ENCODE measurements around the gene KIF16B.

KIF16B gene

GRCh38 chr20:16400234-16400633 lies 173.0 kb downstream of the KIF16B start:
- TF ChIP-seq REPIN1 (tag by site-specific recombination; IDR thresholded peaks at IDR 0.05; ENCODE audit: low read depth), result no peak
- TF ChIP-seq ZNF354C (tag by site-specific recombination; IDR thresholded peaks at IDR 0.05; ENCODE audit: borderline replicate concordance, low read depth), result no peak
- no peak for TF ChIP-seq ZNF596 (tag by site-specific recombination; IDR thresholded peaks at IDR 0.05)
- TF ChIP-seq, protein P1, sequence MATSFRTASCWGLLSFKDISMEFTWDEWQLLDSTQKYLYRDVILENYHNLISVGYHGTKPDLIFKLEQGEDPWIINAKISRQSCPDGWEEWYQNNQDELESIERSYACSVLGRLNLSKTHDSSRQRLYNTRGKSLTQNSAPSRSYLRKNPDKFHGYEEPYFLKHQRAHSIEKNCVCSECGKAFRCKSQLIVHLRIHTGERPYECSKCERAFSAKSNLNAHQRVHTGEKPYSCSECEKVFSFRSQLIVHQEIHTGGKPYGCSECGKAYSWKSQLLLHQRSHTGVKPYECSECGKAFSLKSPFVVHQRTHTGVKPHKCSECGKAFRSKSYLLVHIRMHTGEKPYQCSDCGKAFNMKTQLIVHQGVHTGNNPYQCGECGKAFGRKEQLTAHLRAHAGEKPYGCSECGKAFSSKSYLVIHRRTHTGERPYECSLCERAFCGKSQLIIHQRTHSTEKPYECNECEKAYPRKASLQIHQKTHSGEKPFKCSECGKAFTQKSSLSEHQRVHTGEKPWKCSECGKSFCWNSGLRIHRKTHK (tag by site-specific recombination; IDR thresholded peaks at IDR 0.05), result no peak
- TF ChIP-seq ZNF175 (tag by site-specific recombination; IDR thresholded peaks at IDR 0.05), result no peak
- no peaks in the 10 kb centered on the region for H3K9me3 ChIP-seq (ENCODE audit: control insufficient read depth, insufficient read depth, low read depth, low read length)
- POLR2A ChIA-PET, result no interaction called here
- no peak overlapping the region for H3K27ac ChIP-seq (ENCODE audit: extremely low read depth, low read depth, low read length)
- CTCF ChIA-PET, result no interaction called here
- H3K4me1 ChIP-seq (ENCODE audit: control insufficient read depth, insufficient read depth, low read length), result no peaks in the 10 kb centered on the region
- H3K4me3 ChIP-seq (ENCODE audit: low read depth, low read length), result no peak overlapping the region
- peaks cover 0 to 34% of the 10 kb centered on the region in 2 experiments; a peak in 1 of 3 replicates for H3K36me3 ChIP-seq (ENCODE audit: control insufficient read depth in 2 of 2, insufficient read depth in 1 of 2, low read length in 2 of 2)

- Histone ChIP-seq H3K4me3 (ENCODE audit: low read depth, low read length) (no peak overlapping the region), H3K4me1 (ENCODE audit: control insufficient read depth, insufficient read depth, low read length) (no peaks in the 10 kb centered on the region), H3K27ac (ENCODE audit: extremely low read depth, low read depth, low read length) (no peak overlapping the region), H3K9me3 (ENCODE audit: control insufficient read depth, insufficient read depth, low read depth, low read length) (no peaks in the 10 kb centered on the region), H3K36me3 (ENCODE audit: control insufficient read depth in 2 of 2, insufficient read depth in 1 of 2, low read length in 2 of 2) (peaks cover 0 to 29% of the 10 kb centered on the region in 2 experiments; a peak in 1 of 3 replicates)
- CTCF ChIA-PET, result no interaction called here
- POLR2A ChIA-PET, result no interaction called here
- TF ChIP-seq ZNF571 (tag by site-specific recombination; IDR thresholded peaks at IDR 0.05) (no peak), ZNF426 (tag by site-specific recombination; IDR thresholded peaks at IDR 0.05) (no peak), ZNF510 (tag by site-specific recombination; IDR thresholded peaks at IDR 0.05; ENCODE audit: insufficient replicate concordance) (no peak), ZNF211 (tag by site-specific recombination; IDR thresholded peaks at IDR 0.05; ENCODE audit: low read depth) (no peak), ZNF596 (tag by site-specific recombination; IDR thresholded peaks at IDR 0.05) (no peak)
Observed at GRCh38 chr20:16399801-16400200, 173.4 kb downstream of the KIF16B start.

GRCh38 chr20:16397086-16397485 lies 176.2 kb downstream of the KIF16B start:
- ChIA-PET POLR2A (no interaction called here), CTCF (no interaction called here)
- Histone ChIP-seq H3K36me3 (ENCODE audit: control insufficient read depth in 2 of 2, insufficient read depth in 1 of 2, low read length in 2 of 2) (peaks cover 0 to 10% of the 10 kb centered on the region in 2 experiments; a peak in 1 of 3 replicates), H3K9me3 (ENCODE audit: control insufficient read depth, insufficient read depth, low read depth, low read length) (no peaks in the 10 kb centered on the region), H3K27ac (ENCODE audit: extremely low read depth, low read depth, low read length) (no peak overlapping the region), H3K4me1 (ENCODE audit: control insufficient read depth, insufficient read depth, low read length) (no peaks in the 10 kb centered on the region), H3K4me3 (ENCODE audit: low read depth, low read length) (no peak overlapping the region)
- TF ChIP-seq ZNF221 (tag by site-specific recombination; IDR thresholded peaks at IDR 0.05; ENCODE audit: borderline replicate concordance), result no peak
- TF ChIP-seq ZNF354C (tag by site-specific recombination; IDR thresholded peaks at IDR 0.05; ENCODE audit: borderline replicate concordance, low read depth), result no peak
- TF ChIP-seq ZNF184 (tag by site-specific recombination; IDR thresholded peaks at IDR 0.05), result no peak
- TF ChIP-seq HIC1 (tag by site-specific recombination; IDR thresholded peaks at IDR 0.05), result no peak
- TF ChIP-seq ZNF610 (tag by site-specific recombination; IDR thresholded peaks at IDR 0.05; ENCODE audit: borderline replicate concordance), result no peak
- TF ChIP-seq PRDM10 (tag by site-specific recombination; IDR thresholded peaks at IDR 0.05), result no peak
- TF ChIP-seq, protein P2, sequence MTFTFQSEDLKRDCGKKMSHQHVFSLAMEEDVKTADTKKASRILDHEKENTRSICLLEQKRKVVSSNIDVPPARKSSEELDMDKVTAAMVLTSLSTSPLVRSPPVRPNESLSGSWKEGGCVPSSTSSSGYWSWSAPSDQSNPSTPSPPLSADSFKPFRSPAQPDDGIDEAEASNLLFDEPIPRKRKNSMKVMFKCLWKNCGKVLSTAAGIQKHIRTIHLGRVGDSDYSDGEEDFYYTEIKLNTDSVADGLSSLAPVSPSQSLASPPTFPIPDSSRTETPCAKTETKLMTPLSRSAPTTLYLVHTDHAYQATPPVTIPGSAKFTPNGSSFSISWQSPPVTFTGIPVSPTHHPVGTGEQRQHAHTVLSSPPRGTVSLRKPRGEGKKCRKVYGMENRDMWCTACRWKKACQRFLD (tag by site-specific recombination; IDR thresholded peaks at IDR 0.05), result no peak
- TF ChIP-seq ZNF266 (tag by site-specific recombination; IDR thresholded peaks at IDR 0.05; ENCODE audit: low read depth), result no peak
- no peak for TF ChIP-seq ZNF280D (tag by site-specific recombination; IDR thresholded peaks at IDR 0.05)

Measured in HEK293 (cell line).